ENCODE data around the gene LSMEM2. TPM values are rescaled to one million over a fixed set of nuclear protein-coding genes. Genes with fewer than 3 reads are reported as not detected.

The LSMEM2 gene
- total and polyA plus RNA-seq, 9 of the 15 experiments (the other 6 are each of a cell fraction or from before 2014, with no cell fraction given) = not detected

GRCh38 chr3:50299929-50300680, 21.2 kb downstream of the LSMEM2 start (continued):
- TF ChIP-seq TRIM25 (IDR thresholded peaks at IDR 0.05; ENCODE audit: borderline replicate concordance) (no peak), KHSRP (IDR thresholded peaks at IDR 0.05) (no peak), ZBTB43 (CRISPR knock-in tag; IDR thresholded peaks at IDR 0.05) (no peak), ELF4 (CRISPR knock-in tag; IDR thresholded peaks at IDR 0.05) (no peak), ZFP1 (CRISPR knock-in tag; IDR thresholded peaks at IDR 0.05) (no peak), RBM14 (IDR thresholded peaks at IDR 0.05; ENCODE audit: borderline replicate concordance, insufficient read depth, low read depth, low read length) (no peak), PRPF4 (IDR thresholded peaks at IDR 0.05; ENCODE audit: insufficient read depth, low read depth, low read length, poor library complexity, severe bottlenecking) (no peak), ZNF239 (CRISPR knock-in tag; IDR thresholded peaks at IDR 0.05) (no peak), E2F3 (CRISPR knock-in tag; IDR thresholded peaks at IDR 0.05) (no peak), TSC22D4 (tag; IDR thresholded peaks at IDR 0.05) (no peak), THAP12 (CRISPR knock-in tag; IDR thresholded peaks at IDR 0.05) (no peak), ZNF717 (CRISPR knock-in tag; IDR thresholded peaks at IDR 0.05) (no peak), ID3 (CRISPR knock-in tag; IDR thresholded peaks at IDR 0.05) (no peak), ID3 (tag; IDR thresholded peaks at IDR 0.05) (no peak; the same call in 1 of the 2 replicates), DMBX1 (CRISPR knock-in tag; IDR thresholded peaks at IDR 0.05; ENCODE audit: borderline replicate concordance) (no peak), FOXP1 (CRISPR knock-in tag; IDR thresholded peaks at IDR 0.05) (no peak), SPI1 (IDR thresholded peaks at IDR 0.05; ENCODE audit: borderline replicate concordance, low read depth, low read length) (peak; percentile 60; the same call in 1 of the 2 replicates), NR0B1 (IDR thresholded peaks at IDR 0.05; ENCODE audit: partially characterized antibody) (no peak), HDAC6 (IDR thresholded peaks at IDR 0.05; ENCODE audit: low read depth, low read length) (no peak), E2F1 (CRISPR knock-in tag; IDR thresholded peaks at IDR 0.05) (no peak)
